ENCODE measurements around the gene L3MBTL2.
"Not testable (repeated sequence)": the region's sequence is repeated elsewhere in the genome, so short reads cannot be mapped to it uniquely, and the experiment has no call there.

L3MBTL2 gene

DNA sequence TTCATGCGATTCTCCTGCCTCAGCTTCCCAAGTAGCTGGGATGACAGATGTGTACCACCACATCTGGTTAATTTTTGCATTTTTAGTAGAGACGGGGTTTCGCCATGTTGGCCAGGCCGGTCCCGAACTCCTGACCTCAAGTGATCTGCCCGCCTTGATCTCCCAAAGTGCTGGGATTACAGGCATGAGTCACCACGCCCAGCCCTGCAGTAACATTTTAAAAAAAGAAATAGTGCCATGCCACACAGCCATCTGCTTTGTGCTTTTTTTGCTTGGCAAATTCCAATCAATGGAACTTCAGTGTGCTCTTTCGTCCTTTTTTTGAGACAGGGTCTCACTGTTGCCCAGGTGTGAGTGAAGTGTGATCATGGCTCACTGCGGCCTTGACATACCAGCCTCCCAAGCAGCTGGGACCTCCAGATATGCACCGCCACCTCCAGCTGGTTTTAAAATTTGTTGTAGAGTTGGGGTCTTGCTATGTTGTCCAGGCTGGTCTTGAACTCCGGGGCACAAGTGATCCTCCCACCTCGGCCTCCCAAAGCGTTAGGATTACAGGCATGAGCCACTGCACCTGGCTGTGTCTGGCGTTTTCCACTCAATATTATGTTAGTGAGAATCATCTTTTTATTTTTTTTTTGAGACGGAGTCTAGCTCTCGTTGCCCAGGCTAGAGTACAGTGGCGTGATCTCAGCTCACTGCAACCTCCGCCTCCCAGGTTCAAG, 37.4 kb downstream of the L3MBTL2 start:
- DNase-seq: no peak

DNA sequence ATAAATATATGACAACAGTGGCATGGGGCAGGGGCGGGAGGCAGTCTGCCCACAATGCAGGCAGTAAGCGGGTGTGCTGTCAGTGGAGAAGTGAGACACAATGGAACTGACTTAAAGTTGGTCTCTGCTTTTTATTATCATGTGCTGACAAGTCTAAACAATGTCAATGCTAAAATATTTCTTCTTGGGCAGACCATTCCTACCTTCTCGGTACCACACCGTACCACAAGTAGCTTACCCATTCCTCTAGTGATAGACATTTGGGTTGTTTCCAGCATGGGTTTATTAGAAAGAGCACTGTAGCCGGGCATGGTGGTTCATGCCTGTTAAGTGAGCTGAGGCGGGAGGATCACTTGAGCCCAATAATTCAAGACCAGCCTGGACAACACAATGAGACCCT, 38.2 kb downstream of the L3MBTL2 start:
- DNase-seq: no peak

DNA sequence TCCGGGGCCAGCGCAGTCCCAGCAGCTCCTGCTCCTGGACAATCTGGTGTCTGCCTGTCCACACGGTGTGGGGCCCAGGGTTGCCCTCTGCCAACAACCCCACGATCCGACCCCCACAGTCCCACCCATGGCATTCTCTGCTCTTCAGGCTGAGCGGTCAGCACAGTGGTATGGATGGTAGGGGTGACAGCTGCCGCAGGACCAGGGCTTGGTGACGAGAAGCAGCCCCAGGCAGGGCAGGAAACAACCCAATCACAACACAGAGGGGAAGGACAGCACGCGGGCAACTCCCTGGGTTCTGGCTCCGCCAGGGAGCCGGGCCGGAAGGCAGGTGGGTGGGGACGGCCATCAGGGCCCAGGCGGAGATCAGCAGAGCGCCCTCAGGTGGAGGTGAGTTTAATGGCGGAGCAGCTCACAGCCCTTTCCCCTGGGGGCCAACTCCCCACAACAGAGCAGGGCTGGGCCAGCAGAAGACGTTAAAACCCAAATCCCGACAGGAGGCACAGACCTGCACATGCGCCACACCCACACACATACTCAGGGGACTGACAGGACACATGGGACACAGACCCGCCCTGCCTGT, 40.9 kb downstream of the L3MBTL2 start:
- no peak for DNase-seq

DNA sequence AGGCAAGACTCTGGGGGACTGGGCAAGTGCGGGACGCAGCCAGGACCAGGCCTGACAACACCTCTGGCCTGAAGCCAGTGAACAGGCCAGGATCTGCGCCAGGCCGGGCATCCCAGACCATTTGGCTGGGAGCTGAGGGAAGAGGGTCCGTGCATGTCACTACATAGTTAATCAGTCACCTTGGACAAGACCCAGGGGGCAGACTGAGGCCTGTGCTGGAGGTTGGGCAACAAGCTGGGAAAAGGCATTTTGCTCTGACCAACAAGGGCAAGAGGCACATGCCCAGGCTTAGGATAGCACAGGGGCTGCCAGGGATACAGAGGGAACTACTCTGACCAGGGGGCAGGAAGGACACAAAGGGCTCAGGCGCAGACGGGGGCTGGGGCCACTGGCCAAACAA, 42.6 kb downstream of the L3MBTL2 start:
- DNase-seq: no peak

DNA sequence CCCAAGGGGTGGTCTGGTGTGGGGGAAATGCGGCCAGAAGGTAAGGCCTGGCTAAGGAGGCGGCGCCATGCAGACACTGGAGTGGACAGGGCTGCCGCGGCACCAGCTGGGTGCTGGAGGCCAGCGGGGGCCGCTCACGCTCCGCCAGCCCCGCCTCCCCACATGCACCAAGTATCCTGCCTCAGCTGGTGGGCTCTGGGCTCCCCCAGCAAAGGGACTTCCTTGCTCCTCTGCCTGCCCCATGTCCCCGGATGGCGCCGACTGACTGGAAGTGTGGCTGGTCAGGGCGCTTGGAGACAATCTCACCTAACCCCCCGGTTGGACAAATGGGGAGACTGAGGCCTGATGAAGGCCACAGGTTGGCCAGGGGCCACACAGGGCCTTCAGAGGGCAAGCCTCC, 43.2 kb downstream of the L3MBTL2 start:
- no peak for DNase-seq

DNA sequence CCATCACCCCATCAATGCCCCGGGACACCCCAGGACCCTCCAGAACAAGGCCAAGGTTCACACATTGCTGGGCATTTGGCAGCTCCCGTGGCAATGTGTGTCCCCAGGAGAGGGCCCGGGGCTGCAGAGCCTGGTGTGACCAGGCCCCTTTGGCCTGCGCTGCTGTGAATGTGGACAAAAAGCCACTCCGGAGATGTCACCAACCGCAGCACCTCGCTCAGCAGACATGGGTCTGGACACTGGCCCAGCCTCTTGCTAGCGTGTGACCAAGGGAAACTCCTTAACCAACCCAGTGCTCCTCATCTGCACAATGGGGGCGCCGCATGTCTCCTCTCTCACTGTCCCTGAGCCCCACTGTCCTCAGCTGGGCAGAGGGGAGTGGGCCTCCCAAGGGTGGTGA, 43.6 kb downstream of the L3MBTL2 start:
- no peak for DNase-seq

DNA sequence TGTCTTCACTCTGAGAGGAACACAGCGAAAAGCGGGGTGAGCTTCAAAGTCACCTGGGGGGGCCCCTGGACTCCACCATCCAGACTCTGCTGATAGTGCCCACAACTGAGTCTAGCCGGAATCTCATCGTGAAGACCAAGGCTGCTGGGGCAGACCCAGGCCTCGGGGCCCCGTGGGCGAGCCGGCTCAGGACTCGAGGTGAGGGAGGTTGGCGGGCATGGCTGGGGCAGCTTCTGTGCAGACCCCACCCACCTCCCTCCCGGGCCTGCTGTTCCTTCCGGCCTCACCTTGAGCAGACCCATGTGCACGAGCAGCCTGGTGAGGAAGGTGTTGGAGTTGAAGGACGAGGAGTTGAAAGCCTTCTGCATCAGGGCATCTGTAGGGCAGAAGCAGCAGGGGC, 44.3 kb downstream of the L3MBTL2 start:
- no peak for DNase-seq

DNA sequence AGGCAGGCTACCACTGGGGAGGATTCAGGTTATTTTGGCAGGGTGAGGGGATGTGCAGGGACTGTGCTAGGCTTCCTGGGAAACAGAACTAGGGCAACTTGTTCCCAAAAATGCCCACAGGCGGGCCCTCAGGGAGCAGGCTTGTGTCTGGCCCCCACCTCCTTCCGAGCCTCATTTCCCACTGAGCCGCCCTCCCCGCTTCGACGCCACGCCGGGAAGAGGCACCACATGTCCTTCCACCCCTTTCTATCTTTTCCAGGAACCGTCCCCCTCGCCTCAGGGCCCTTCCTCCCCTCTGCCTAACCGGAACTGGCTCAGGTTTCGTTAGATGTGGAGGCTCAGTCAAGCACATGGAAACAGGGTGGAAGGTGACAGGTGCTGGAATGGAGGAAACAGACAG, 45.0 kb downstream of the L3MBTL2 start:
- no peak for DNase-seq

DNA sequence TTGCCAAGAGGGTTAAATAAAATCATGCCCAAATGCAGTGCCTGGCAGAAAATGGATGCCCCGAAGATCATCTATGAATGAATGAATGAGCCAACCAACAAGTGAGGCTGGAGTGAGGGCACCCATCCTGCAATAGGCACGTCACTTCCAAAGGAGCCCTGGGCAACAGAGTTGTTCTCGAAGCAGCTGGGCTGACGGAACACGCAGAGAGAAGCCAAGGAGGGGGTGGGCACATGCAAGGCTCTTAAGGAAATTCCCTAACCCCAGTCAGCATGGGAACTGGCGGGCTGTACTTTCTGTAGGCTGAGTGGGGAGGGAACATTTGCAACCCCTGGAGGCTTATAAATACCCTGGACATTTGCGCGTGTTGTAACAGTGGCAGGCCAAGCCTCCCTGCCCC, 47.3 kb downstream of the L3MBTL2 start:
- DNase-seq: no peak

DNA sequence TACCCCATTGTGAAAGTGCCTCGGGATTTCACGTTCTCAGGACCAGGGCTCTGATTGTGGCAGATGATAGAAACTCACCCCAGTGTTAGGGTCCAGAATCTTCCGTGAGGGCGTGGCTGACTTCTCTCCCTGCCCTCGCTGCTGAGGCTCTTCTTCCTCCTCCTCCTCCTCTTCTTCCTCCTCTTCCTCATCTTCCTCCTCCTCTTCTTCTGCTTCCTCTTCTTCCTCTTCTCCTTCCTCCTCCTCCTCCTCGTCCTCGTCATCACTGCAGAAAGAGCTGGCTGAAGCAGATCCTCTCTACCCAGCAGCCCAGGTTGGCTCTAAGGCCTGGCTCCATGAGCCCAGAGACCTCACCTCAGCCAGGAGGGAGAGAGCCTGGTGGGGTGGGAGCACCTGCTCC, 49.1 kb downstream of the L3MBTL2 start:
- DNase-seq: no peak

DNA sequence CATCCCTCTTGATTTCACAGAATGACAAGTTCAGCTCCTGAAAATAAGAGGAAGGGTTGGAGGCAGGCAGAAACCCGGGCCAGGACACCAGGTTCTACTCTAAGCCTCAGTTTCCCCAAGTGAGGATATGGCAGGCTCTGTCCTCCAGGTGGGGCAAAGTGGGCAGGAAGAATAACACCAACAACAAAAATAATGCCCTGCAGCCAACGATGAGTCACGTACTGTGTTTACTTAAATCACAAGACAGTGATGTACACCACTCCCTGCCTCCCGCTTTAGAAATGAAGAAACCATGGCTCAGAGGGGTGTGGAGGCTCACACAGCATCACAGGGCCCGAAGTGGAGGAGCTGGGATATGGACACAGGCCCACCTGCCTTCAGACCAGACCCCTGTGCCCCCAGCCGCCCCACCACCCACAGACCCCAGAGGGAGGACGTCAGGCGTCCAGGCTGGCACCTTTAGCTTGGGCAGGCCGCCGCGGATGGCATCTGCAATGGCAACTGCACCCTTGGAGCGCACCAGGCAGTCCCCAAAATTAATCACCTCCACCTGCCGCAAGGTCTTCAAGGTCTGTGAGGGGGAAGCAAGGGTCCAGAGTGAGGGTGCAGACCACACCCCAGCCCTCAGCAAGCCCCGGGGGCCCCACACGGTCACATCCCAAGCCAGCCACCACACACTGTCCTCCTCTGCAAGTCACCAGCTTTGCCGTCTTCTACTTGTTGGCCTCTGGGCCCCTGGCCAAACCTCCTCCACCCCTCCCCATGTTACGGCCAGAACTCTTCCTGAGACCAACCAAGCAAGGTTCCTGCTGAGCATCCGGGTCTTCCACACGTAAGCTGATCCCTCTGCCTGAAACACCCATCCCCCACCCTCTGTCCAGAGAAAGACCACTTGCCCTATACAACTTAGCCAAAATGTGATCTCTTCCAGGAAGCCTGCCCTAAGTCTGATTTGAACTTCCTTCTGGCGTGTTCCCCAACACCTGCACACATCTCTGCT, 51.4 kb downstream of the L3MBTL2 start:
- no peak for DNase-seq

DNA sequence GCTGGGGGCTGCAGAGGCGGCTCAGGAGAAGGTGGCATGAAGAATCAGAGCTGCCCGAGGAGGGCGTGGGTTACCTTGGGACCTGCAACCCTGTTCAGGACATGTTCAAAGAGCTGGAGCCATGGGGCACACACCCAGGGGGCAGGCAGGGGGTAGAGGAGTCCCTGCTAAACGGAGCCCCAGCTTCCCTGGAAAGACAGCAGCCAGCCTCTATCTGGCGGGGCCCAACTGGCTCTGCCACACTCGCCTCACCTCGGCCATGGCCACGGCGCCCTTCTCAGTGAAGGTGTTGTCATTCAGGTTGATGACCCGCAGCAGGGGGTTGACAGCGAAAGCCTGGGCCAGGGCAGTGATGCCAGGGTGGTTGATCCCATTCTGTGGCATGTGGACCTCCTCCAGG, 52.6 kb downstream of the L3MBTL2 start:
- DNase-seq: no peak

DNA sequence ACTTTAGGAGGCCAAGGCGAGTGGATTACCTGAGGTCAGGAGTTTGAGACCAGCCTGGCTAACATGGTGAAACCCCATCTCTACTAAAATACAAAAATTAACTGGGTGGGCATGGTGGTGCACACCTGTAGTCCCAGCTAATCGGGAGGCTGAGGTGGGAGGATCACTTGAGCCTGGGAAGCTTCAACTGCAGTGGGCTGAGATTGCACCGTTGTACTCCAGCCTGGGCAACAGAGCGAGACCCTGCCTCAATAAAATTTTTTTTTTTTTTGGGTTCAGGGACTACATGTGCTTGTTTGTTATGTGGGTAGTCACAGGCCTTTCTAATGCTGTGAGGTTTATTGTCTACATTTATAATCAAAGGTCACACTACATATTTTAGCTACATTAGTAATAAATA, 54.6 kb downstream of the L3MBTL2 start:
- DNase-seq: not testable (repeated sequence)

DNA sequence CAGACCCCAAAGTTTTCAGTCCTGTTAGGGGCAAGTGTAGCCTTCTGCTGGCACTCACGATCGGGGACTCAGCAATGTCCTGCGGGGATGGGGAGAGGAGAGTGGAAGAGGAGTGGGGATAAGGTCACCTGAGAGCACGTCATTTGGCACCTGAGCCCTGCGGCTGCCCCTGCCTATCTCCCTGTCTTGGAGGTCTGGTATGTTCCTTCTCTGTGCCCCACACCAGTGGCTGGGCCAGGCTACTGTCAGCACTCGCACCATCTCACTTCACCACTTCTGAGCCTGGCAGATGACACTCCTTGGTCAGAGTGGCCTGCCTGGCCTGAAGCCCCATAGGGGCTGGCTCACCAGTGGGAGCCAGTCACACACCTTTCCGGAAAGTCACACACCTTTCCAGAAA, 55.8 kb downstream of the L3MBTL2 start:
- no peak for DNase-seq

DNA sequence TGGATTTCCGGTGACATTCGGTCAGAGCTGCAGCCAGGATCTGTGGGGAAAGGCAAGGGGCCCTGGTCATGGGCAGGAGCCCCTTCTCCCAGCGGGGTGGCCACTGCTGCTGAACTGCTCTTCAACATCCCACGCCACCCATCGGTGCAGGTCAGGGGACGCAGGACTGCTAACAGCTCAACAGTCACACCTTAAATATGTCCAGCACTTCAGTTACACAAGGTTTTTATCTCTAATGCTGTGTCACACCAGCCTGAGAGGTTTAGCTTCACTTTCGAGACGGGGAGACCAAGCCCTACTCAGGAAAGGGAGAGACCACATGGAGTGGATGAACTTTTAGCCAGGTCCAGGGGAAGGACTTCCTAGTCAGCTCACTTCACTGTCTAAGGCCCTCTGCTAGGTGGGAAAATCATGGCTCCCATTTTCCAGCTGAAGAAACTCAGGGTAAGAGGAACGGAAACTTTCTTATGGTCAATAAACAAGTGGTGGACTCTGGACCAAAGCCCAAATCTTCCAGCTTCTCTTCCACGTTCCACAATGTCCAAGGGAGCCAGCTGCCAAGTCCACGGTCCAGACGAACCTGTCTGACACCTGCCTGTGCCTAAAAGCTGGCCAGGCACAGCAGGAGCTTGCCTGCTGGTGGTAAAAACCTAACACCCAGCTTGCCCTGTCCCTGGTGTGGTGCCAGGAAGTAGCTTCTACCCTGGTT, 56.6 kb downstream of the L3MBTL2 start:
- DNase-seq: no peak

DNA sequence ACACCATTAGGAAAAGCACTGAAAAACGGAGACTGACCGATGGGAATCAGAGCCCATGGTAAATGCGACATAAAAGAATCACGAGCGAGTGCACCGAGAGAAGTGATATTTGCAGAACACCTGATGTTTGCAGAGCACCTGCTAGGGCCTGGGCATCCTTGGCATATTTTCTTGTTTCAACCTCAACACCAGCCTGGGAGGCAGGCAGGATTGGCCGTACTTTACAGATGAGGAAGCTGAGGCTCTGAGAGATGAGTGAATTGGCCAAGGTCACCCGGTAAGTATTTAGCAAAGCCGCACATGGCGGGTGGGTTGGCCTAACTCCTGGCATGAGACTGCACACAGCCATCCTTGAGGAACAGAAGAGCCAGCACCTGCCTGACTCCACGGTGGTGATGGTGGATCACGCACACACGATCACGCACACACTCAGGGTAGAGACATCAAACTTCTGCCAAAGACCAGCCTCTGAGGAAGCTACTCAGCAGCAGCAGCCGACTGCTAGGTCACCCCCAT, 57.2 kb downstream of the L3MBTL2 start:
- no peak for DNase-seq

DNA sequence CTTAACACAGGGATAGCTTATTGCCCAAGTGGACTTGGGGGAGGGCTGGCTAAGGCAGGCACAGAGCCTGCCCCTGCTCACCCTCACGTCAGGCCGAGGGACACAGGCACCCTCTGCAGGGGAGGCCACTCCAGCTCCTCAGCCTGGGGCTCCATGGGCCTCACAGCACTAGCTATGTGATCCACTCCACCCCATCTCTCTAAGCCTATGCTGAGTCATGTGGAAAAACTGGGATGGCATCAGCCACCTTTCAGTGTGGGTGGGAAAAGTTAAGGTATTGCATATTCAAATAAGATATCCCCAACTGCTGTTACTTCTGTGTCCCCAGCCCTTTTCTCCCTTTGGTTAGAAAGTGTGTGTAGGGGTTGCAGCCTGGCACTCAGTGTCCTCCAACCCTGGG, 58.6 kb downstream of the L3MBTL2 start:
- DNase-seq: no peak

DNA sequence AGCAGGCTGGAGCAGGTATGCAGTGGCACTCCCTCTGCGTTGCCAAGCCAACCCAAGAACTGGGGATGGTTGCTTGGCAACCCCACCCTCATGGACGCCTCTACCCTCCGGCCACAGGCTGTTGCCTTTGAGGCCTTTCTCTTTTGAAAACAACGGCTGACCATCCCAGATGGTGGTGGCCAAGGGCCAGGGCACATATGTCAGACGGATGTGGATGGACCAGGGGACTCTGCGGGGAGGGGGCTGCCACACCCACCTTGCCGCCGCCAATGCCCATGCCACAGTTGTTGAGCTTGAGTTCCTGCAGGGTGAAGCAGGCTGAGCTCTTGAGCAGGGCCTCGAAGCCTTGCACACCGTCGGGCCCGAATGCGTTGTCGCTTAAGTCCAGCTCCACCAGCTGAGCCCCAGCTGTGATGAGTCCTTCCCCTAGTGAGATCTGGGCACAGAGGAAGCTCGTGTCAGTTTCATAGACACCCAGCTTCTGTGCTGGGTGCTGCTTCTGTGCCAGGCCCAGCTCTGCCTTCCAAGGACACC, 59.4 kb downstream of the L3MBTL2 start:
- DNase-seq: no peak

DNA sequence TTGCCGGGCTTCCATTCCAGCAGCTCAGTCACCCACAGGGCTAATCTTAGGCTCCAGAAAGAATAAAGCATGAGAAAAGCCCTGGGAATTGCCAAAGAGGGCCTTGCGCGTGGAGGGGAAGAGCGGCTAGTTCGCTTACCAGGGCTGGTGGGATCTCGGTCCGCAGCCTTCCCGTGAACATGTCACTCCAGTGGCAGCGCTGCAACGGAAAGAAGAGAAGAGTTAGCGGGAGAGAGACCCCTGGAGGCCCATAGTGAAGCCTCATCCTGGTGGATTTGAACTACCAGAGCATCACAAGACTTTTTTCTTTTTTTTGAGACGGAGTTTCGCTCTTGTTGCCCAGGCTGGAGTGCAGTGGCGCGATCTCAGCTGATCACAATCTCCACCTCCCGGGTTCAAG, 62.8 kb downstream of the L3MBTL2 start:
- DNase-seq: no peak

DNA sequence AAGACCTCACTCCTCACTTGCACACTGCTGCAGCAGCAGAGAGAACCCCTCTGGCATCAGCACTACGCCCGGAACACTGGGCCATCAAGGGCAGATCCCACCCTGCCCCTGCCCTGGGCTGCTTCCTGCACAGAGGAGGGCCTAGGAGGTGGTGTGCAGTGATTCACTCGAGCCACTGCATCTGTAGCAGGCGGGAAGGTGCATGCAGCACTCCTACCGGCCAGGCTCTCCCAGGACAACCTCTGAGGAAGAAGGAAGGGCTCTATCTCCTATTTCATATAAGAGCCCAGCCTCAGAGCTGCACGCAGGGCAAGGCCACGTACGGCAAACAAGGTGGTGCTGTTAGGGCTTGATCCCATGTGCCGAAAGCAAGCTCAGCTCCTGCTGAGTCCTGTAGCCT, 66.7 kb downstream of the L3MBTL2 start:
- DNase-seq: no peak

DNA sequence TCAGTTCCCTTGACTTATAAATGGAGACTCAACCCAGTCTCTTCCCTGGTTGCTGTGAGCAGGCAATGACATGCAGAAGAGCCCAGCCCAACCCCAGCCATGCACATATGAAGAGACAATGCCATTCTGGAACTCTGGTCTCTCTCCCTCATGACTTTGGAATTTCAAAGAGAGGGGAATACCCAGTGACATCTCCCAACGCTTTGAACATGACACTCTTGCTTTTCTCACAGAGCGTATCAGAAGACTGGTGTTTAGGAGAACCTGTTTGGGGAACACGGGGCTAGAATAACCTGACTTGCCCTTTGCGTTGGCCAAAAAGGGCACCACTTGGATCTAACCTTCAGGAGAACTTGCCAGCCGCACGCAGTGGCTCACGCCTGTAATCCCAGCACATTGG, 68.0 kb downstream of the L3MBTL2 start:
- DNase-seq: no peak

DNA sequence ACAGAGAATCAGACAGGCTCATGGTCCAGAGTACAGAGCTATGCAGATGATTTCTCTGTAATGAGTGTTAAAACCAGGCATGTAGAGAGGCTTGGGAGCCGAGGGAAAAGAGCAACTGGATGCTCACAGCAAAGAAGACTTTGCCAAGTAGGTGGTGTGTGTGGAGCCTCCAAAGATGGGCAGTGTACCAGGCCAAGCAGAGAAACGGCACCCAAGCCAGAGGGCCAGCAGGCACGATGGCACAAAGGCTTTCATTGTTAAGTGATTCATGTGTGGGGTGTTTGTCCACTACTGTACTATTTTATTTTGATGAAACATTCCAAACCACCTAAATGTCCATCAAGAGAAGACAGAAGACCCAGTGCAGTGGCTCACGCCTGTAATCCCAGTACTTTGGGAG, 69.7 kb downstream of the L3MBTL2 start:
- no peak for DNase-seq

DNA sequence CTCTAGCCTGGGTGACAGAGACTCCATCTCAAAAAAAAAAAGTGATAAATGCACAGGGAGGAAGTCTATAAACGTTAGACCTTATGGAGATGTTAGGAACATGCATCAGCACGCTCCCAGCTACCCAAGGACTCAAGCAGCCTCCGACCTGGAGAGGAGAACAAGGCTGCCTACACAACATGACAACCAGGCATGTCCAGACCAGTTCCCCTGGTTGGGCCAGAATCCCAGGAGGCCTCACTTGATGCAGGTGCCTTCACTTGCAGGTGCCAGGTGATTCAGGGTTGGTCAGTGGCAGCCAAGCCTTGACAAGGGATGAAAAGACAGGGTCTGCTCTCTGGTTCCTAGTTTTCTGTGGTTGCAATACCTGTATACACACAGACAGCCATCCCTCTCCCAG, 75.0 kb downstream of the L3MBTL2 start:
- DNase-seq: no peak

All from activated CD4-positive, CD25-positive, alpha-beta regulatory T cell (primary cell).